Subcutaneous abdominal adipose tissue (tissue), 5 donors: Measurements from ENCODE around the gene RRAS2.

Experiments used
- H3K27ac ChIP-seq: one replicate; pipeline ENCODE4 v1.7.0; 2013; ENCODE audit warnings: low read depth, mild to moderate bottlenecking, inconsistent platforms, low read length, moderate library complexity
- H3K27me3 ChIP-seq, 5 donors: one replicate each; pipeline ENCODE4 v1.7.0; 2013; ENCODE audit warnings: low read length in 5 of 5, inconsistent platforms in 1 of 5; ENCODE audit not compliant: control insufficient read depth in 5 of 5, insufficient read depth in 4 of 5
- H3K36me3 ChIP-seq, 5 donors: one replicate each; pipeline ENCODE4 v1.7.0; 2013; ENCODE audit warnings: low read length in 5 of 5; ENCODE audit not compliant: control insufficient read depth in 5 of 5, insufficient read depth in 5 of 5
- H3K4me1 ChIP-seq, 5 donors: one replicate each; pipeline ENCODE4 v1.7.0; 2013; ENCODE audit warnings: low read length in 5 of 5, mild to moderate bottlenecking in 3 of 5, moderate library complexity in 1 of 5; ENCODE audit not compliant: control insufficient read depth in 5 of 5, insufficient read depth in 5 of 5
- H3K4me3 ChIP-seq, 5 donors: one replicate each; pipeline ENCODE4 v1.7.0; 2013; ENCODE audit warnings: low read length in 5 of 5, low read depth in 1 of 5
- H3K9ac ChIP-seq, 5 donors: one replicate each; pipeline ENCODE4 v1.7.0; 2013; ENCODE audit warnings: low read length in 5 of 5, mild to moderate bottlenecking in 4 of 5, moderate library complexity in 3 of 5
- H3K9me3 ChIP-seq, 5 donors: one replicate each; pipeline ENCODE4 v1.7.0; 2013; ENCODE audit warnings: low read length in 5 of 5; ENCODE audit not compliant: control insufficient read depth in 5 of 5
- donor health status: healthy.
- donor health status: healthy.
- donor health status: healthy.
- donor health status: healthy.
- donor health status: healthy.

RRAS2 gene

GRCh38 chr11:14314127-14314526 is 44.9 kb downstream of the RRAS2 start:
- H3K4me1 ChIP-seq = peaks cover 0 to 23% (median 15%) of the 10 kb centered on the region in 5 donors
- no peaks in the 10 kb centered on the region for H3K27me3 ChIP-seq
- H3K36me3 ChIP-seq = no peaks in the 10 kb centered on the region
- H3K9me3 ChIP-seq = no peaks in the 10 kb centered on the region
- H3K9ac ChIP-seq = no peak overlapping the region
- H3K4me3 ChIP-seq = no peak overlapping the region
- no peak overlapping the region for H3K27ac ChIP-seq

GRCh38 chr11:14312736-14313438 is 46.1 kb downstream of the RRAS2 start:
- no peak overlapping the region for H3K4me3 ChIP-seq
- H3K9me3 ChIP-seq = no peaks in the 10 kb centered on the region
- H3K27me3 ChIP-seq = no peaks in the 10 kb centered on the region
- H3K27ac ChIP-seq = no peak overlapping the region
- H3K9ac ChIP-seq = no peak overlapping the region
- no peaks in the 10 kb centered on the region for H3K36me3 ChIP-seq
- peaks cover 0 to 34% (median 26%) of the 10 kb centered on the region in 5 donors for H3K4me1 ChIP-seq

GRCh38 chr11:14310679-14311078 is 48.3 kb downstream of the RRAS2 start:
- no peaks in the 10 kb centered on the region for H3K27me3 ChIP-seq
- H3K27ac ChIP-seq = no peak overlapping the region
- H3K36me3 ChIP-seq = no peaks in the 10 kb centered on the region
- H3K9me3 ChIP-seq = no peaks in the 10 kb centered on the region
- no peak overlapping the region for H3K9ac ChIP-seq
- peaks cover 0 to 34% (median 26%) of the 10 kb centered on the region in 5 donors for H3K4me1 ChIP-seq
- H3K4me3 ChIP-seq = no peak overlapping the region

- H3K27me3 ChIP-seq = no peaks in the 10 kb centered on the region
- H3K27ac ChIP-seq = peak overlapping the region; percentile 66
- peak overlapping the region in 2 of 5 donors; percentile 6 to 39 for H3K9ac ChIP-seq
- no peak overlapping the region for H3K4me3 ChIP-seq
- H3K4me1 ChIP-seq = peaks cover 0 to 35% (median 26%) of the 10 kb centered on the region in 5 donors
- no peaks in the 10 kb centered on the region for H3K9me3 ChIP-seq
- H3K36me3 ChIP-seq = no peaks in the 10 kb centered on the region
Measured at GRCh38 chr11:14309425-14310192, 49.4 kb downstream of the RRAS2 start.

- peaks cover 0 to 34% (median 26%) of the 10 kb centered on the region in 5 donors for H3K4me1 ChIP-seq
- H3K27me3 ChIP-seq = no peaks in the 10 kb centered on the region
- H3K27ac ChIP-seq = peak overlapping the region; percentile 66
- H3K9ac ChIP-seq = peak overlapping the region in 2 of 5 donors; percentile 6 to 39
- no peaks in the 10 kb centered on the region for H3K9me3 ChIP-seq
- no peak overlapping the region for H3K4me3 ChIP-seq
- H3K36me3 ChIP-seq = no peaks in the 10 kb centered on the region
Measured at GRCh38 chr11:14308897-14309387, 50.0 kb downstream of the RRAS2 start.

GRCh38 chr11:14308114-14308896 is 50.7 kb downstream of the RRAS2 start:
- Histone ChIP-seq H3K36me3 (no peaks in the 10 kb centered on the region), H3K4me1 (peaks cover 0 to 30% (median 22%) of the 10 kb centered on the region in 5 donors), H3K9me3 (no peaks in the 10 kb centered on the region), H3K27me3 (no peaks in the 10 kb centered on the region), H3K27ac (no peak overlapping the region), H3K9ac (peak overlapping the region in 2 of 5 donors; percentile 15 to 20), H3K4me3 (no peak overlapping the region)

GRCh38 chr11:14306481-14306880 is 52.5 kb downstream of the RRAS2 start:
- H3K4me1 ChIP-seq = peaks cover 0 to 31% (median 22%) of the 10 kb centered on the region in 5 donors
- no peak overlapping the region for H3K4me3 ChIP-seq
- H3K9me3 ChIP-seq = no peaks in the 10 kb centered on the region
- no peak overlapping the region for H3K9ac ChIP-seq
- no peaks in the 10 kb centered on the region for H3K36me3 ChIP-seq
- no peaks in the 10 kb centered on the region for H3K27me3 ChIP-seq
- no peak overlapping the region for H3K27ac ChIP-seq

- Histone ChIP-seq H3K4me1 (peaks cover 3 to 35% (median 25%) of the 10 kb centered on the region in 5 donors), H3K4me3 (no peak overlapping the region), H3K27ac (no peak overlapping the region), H3K9me3 (no peaks in the 10 kb centered on the region), H3K36me3 (no peaks in the 10 kb centered on the region), H3K27me3 (no peaks in the 10 kb centered on the region), H3K9ac (no peak overlapping the region)
Measured at GRCh38 chr11:14305649-14306048, 53.3 kb downstream of the RRAS2 start.

GRCh38 chr11:14304601-14305000 is 54.4 kb downstream of the RRAS2 start:
- Histone ChIP-seq H3K27ac (no peak overlapping the region), H3K4me3 (no peak overlapping the region), H3K9me3 (no peaks in the 10 kb centered on the region), H3K36me3 (no peaks in the 10 kb centered on the region), H3K27me3 (no peaks in the 10 kb centered on the region), H3K4me1 (peaks cover 3 to 37% (median 28%) of the 10 kb centered on the region in 5 donors), H3K9ac (no peak overlapping the region)
